Fibroblast of lung (primary cell): ENCODE data around the gene ZNF493. TPM values are rescaled to one million over a fixed set of nuclear protein-coding genes. Genes with fewer than 3 reads are reported as not detected.

Experiments
- DNase-seq, 2 donors: peaks; one replicate each; pipeline versions ENCODE4 v3.0.0 to v3.0.0-alpha.2; 2010; ENCODE audit warnings: low read depth in 2 of 2
- H2AFZ ChIP-seq: 2 replicates; pipeline ENCODE4 v1.5.1; 2012; ENCODE audit warnings: low read length, control low read depth, inconsistent platforms
- H3K27ac ChIP-seq: 2 replicates; pipeline ENCODE4 v1.5.1; 2011; ENCODE audit warnings: low read length, control low read depth; ENCODE audit not compliant: insufficient read depth
- H3K27me3 ChIP-seq: 2 replicates; pipeline ENCODE4 v1.5.1; 2011; ENCODE audit warnings: mild to moderate bottlenecking, low read length; ENCODE audit not compliant: control insufficient read depth, insufficient read depth
- H3K36me3 ChIP-seq: 2 replicates; pipeline ENCODE4 v1.5.1; 2011; ENCODE audit warnings: low read length; ENCODE audit not compliant: control insufficient read depth, insufficient read depth
- H3K4me1 ChIP-seq: 2 replicates; pipeline ENCODE4 v1.5.1; 2011; ENCODE audit warnings: low read length; ENCODE audit not compliant: control insufficient read depth, insufficient read depth; ENCODE audit errors: extremely low read depth
- H3K4me2 ChIP-seq: 2 replicates; pipeline ENCODE4 v1.5.1; 2011; ENCODE audit warnings: low read length, control low read depth; ENCODE audit not compliant: insufficient read depth; ENCODE audit errors: extremely low read depth
- H3K4me3 ChIP-seq, 4 experiments: fragments of 200-600 bp in 1 of 4; sonication (generic) in 1 of 4; replicated peaks in 1 of 4; 2 replicates each; pipeline ENCODE4 v1.5.1; 2011 to 2016; ENCODE audit warnings: low read length in 4 of 4, low read depth in 3 of 4, mild to moderate bottlenecking in 3 of 4, control low read depth in 2 of 4, inconsistent platforms in 1 of 4, mixed read lengths in 1 of 4; ENCODE audit not compliant: insufficient read depth in 1 of 4; ENCODE audit errors: control extremely low read depth in 1 of 4
- H3K79me2 ChIP-seq: 2 replicates; pipeline ENCODE4 v1.5.1; 2012; ENCODE audit warnings: mild to moderate bottlenecking, low read length, inconsistent platforms; ENCODE audit not compliant: control insufficient read depth, insufficient read depth
- H3K9ac ChIP-seq: 2 replicates; pipeline ENCODE4 v1.5.1; 2011; ENCODE audit warnings: mild to moderate bottlenecking, low read length, control low read depth; ENCODE audit not compliant: insufficient read depth
- H3K9me3 ChIP-seq: 2 replicates; pipeline ENCODE4 v1.5.1; 2012; ENCODE audit warnings: low read depth, low read length; ENCODE audit not compliant: control insufficient read depth, insufficient read depth
- H4K20me1 ChIP-seq: 2 replicates; pipeline ENCODE4 v1.5.1; 2011; ENCODE audit warnings: low read length; ENCODE audit not compliant: control insufficient read depth, insufficient read depth; ENCODE audit errors: extremely low read depth
- EZH2 ChIP-seq: IDR thresholded peaks from 2 replicates; pipeline ENCODE4 v1.5.1; 2012; ENCODE audit warnings: low read length, control low read depth, mild to moderate bottlenecking; ENCODE audit errors: missing control alignments
- polyA plus RNA-seq, 2 donors: library from polyadenylated mRNA; depleted of rRNA in 1 of 2; stranded (reverse) in 1 of 2; unstranded in 1 of 2; fragments of >200 nt; gene quantifications; 2 replicates each; pipeline ENCODE4 v1.2.1, GENCODE V29; 2011 to 2012; ENCODE audit warnings: missing spikeins in 1 of 2
- total RNA-seq: library from RNA; depleted of rRNA; stranded (reverse); fragments of >200 nt; gene quantifications from 2 replicates; pipeline ENCODE4 v1.2.1, GENCODE V29; 2014
- TF ChIP-seq, protein P1 (sequence below), 2 donors: IDR thresholded peaks in 1 of 2; conservative IDR thresholded peaks in 1 of 2; 1 replicate in 1 of 2; 2 replicates in 1 of 2; pipeline ENCODE4 v1.5.1; 2011 to 2012; ENCODE audit warnings: low read length in 2 of 2, control low read depth in 1 of 2, inconsistent platforms in 1 of 2, low read depth in 1 of 2, mild to moderate bottlenecking in 1 of 2

The ZNF493 gene
- total and polyA plus RNA-seq, 2 donors (not counting 1 experiment from before 2014, with no cell fraction given), result 3.8 to 32.4 TPM

DNA sequence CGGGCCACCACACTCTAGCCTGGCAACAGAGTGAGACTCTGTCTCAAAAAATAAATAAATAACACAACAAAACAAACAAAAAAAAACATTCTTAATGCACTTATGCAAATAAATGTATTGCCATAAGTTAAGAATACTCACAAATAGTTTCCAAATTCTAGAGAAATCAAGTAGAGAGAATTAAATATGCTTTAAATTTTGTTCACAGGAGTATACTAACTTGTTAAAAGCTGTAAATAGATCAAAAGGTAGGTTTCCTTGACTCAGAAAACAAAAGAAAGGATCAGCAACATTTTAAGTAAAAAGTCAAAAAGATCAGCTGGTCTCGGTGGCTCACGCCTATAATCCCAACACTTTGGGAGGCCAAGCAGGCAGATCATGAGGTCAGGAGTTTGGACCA lies 58.0 kb downstream of the ZNF493 start:
- no peak overlapping the region for H3K27ac ChIP-seq
- no peak overlapping the region for H3K4me2 ChIP-seq
- TF ChIP-seq EZH2, result no peak
- TF ChIP-seq, protein P1, sequence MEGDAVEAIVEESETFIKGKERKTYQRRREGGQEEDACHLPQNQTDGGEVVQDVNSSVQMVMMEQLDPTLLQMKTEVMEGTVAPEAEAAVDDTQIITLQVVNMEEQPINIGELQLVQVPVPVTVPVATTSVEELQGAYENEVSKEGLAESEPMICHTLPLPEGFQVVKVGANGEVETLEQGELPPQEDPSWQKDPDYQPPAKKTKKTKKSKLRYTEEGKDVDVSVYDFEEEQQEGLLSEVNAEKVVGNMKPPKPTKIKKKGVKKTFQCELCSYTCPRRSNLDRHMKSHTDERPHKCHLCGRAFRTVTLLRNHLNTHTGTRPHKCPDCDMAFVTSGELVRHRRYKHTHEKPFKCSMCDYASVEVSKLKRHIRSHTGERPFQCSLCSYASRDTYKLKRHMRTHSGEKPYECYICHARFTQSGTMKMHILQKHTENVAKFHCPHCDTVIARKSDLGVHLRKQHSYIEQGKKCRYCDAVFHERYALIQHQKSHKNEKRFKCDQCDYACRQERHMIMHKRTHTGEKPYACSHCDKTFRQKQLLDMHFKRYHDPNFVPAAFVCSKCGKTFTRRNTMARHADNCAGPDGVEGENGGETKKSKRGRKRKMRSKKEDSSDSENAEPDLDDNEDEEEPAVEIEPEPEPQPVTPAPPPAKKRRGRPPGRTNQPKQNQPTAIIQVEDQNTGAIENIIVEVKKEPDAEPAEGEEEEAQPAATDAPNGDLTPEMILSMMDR (conservative IDR thresholded peaks at IDR 0.05 in 1 of 2, IDR thresholded peaks at IDR 0.05 in 1 of 2; ENCODE audit: low read depth in 1 of 2, low read length in 2 of 2), result no peak
- no peak for DNase-seq
- no peak overlapping the region for H3K9ac ChIP-seq
- no peaks in the 10 kb centered on the region for H4K20me1 ChIP-seq
- H3K4me1 ChIP-seq, result no peaks in the 10 kb centered on the region
- no peak overlapping the region for H3K4me3 ChIP-seq
- no peaks in the 10 kb centered on the region for H3K9me3 ChIP-seq
- H3K36me3 ChIP-seq, result no peaks in the 10 kb centered on the region
- H3K79me2 ChIP-seq, result no peaks in the 10 kb centered on the region
- H2AFZ ChIP-seq, result no peak overlapping the region
- no peaks in the 10 kb centered on the region for H3K27me3 ChIP-seq

DNA sequence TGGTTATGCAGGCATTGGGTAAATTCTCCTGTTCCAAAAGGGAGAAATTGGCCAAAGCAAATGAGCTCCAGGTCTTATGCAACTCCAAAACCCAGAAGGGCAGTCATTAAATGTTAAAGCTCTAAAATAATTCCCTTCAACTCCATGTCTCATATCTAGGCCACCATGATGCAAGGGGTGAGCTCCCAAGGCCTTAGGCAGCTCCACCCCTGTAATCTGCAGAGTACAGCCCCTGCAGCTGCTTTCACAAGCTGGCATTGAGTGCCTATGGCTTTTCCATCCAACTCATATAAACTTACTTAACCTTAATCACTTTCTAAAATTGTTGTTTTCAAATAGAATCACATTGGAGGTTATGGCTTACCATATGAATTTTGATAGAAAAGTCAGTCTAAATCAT lies 63.8 kb downstream of the ZNF493 start:
- Histone ChIP-seq H3K9ac (no peak overlapping the region), H4K20me1 (no peaks in the 10 kb centered on the region), H3K79me2 (no peaks in the 10 kb centered on the region), H3K4me2 (no peak overlapping the region), H3K27me3 (no peaks in the 10 kb centered on the region), H2AFZ (no peak overlapping the region), H3K36me3 (no peaks in the 10 kb centered on the region), H3K27ac (no peak overlapping the region), H3K4me1 (no peaks in the 10 kb centered on the region), H3K4me3 (no peak overlapping the region), H3K9me3 (no peaks in the 10 kb centered on the region)
- no peak for TF ChIP-seq EZH2
- TF ChIP-seq, protein P1 (conservative IDR thresholded peaks at IDR 0.05 in 1 of 2, IDR thresholded peaks at IDR 0.05 in 1 of 2; ENCODE audit: low read depth in 1 of 2, low read length in 2 of 2), result no peak
- no peak for DNase-seq

DNA sequence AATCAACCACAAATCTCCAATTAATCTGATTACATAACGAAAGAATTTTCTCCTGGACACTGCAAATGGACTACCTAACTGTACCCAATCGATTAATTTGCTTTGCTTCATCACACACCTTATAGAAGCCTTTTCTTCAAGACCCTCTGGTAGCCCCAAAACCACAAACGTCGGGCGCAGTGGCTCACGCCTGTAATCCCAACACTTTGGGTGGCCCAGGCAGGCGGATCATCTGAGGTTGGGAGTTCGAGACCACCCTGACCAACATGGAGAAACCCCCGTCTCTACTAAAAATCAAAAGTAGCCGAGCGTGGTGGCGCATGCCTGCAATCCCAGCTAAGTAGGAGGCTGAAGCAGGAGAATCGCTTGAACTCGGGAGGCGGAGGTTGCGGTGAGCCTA lies 65.6 kb downstream of the ZNF493 start:
- Histone ChIP-seq H3K9me3 (no peaks in the 10 kb centered on the region), H3K4me3 (no peak overlapping the region), H3K4me1 (no peaks in the 10 kb centered on the region), H2AFZ (no peak overlapping the region), H3K4me2 (no peak overlapping the region), H3K9ac (no peak overlapping the region), H3K27ac (no peak overlapping the region), H4K20me1 (no peaks in the 10 kb centered on the region), H3K79me2 (no peaks in the 10 kb centered on the region), H3K27me3 (no peaks in the 10 kb centered on the region), H3K36me3 (no peaks in the 10 kb centered on the region)
- DNase-seq, result no peak
- TF ChIP-seq, protein P1 (conservative IDR thresholded peaks at IDR 0.05 in 1 of 2, IDR thresholded peaks at IDR 0.05 in 1 of 2; ENCODE audit: low read depth in 1 of 2, low read length in 2 of 2), result no peak
- TF ChIP-seq EZH2, result no peak
